ENCODE data around the gene SUCO.

DNA sequence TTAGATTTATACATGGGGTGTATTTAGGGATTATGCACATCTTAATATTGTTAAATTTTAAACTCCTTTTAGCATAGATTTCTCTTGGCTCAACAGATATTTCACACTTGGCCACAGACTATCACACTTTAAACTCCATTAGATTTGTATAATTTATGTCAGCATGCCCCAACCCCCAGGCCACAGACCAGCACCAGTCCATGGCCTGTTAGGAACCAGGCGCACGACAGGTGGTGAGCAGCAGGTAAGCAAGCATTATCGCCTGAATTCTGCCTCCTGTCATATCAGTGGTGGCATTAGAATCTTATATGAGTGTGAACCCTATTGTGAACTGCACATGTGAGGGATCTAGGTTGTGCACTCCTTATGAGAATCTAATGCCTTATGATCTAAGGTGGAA, 34.8 kb downstream of the SUCO start:
- TF ChIP-seq ZNF232 (CRISPR knock-in tag; IDR thresholded peaks at IDR 0.05; ENCODE audit: borderline replicate concordance) (no peak), RELA (CRISPR knock-in tag; IDR thresholded peaks at IDR 0.05) (no peak), FOXM1 (CRISPR knock-in tag; IDR thresholded peaks at IDR 0.05) (no peak), ZBTB1 (CRISPR knock-in tag; IDR thresholded peaks at IDR 0.05; ENCODE audit: borderline replicate concordance) (no peak), NR3C1 (CRISPR knock-in tag; IDR thresholded peaks at IDR 0.05) (no peak), ZBTB8A (CRISPR knock-in tag; IDR thresholded peaks at IDR 0.05; ENCODE audit: borderline replicate concordance, low read depth) (no peak), ZNF260 (CRISPR knock-in tag; IDR thresholded peaks at IDR 0.05; ENCODE audit: borderline replicate concordance, low read depth) (no peak), NCOA1 (CRISPR knock-in tag; IDR thresholded peaks at IDR 0.05) (no peak), SNRNP70 (IDR thresholded peaks at IDR 0.05; ENCODE audit: low read depth, low read length) (no peak), FOXP1 (IDR thresholded peaks at IDR 0.05) (no peak), FOXP1 (CRISPR knock-in tag; IDR thresholded peaks at IDR 0.05) (no peak)
- TF ChIP-seq, protein P1, sequence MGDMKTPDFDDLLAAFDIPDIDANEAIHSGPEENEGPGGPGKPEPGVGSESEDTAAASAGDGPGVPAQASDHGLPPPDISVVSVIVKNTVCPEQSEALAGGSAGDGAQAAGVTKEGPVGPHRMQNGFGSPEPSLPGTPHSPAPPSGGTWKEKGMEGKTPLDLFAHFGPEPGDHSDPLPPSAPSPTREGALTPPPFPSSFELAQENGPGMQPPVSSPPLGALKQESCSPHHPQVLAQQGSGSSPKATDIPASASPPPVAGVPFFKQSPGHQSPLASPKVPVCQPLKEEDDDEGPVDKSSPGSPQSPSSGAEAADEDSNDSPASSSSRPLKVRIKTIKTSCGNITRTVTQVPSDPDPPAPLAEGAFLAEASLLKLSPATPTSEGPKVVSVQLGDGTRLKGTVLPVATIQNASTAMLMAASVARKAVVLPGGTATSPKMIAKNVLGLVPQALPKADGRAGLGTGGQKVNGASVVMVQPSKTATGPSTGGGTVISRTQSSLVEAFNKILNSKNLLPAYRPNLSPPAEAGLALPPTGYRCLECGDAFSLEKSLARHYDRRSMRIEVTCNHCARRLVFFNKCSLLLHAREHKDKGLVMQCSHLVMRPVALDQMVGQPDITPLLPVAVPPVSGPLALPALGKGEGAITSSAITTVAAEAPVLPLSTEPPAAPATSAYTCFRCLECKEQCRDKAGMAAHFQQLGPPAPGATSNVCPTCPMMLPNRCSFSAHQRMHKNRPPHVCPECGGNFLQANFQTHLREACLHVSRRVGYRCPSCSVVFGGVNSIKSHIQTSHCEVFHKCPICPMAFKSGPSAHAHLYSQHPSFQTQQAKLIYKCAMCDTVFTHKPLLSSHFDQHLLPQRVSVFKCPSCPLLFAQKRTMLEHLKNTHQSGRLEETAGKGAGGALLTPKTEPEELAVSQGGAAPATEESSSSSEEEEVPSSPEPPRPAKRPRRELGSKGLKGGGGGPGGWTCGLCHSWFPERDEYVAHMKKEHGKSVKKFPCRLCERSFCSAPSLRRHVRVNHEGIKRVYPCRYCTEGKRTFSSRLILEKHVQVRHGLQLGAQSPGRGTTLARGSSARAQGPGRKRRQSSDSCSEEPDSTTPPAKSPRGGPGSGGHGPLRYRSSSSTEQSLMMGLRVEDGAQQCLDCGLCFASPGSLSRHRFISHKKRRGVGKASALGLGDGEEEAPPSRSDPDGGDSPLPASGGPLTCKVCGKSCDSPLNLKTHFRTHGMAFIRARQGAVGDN (CRISPR knock-in tag; IDR thresholded peaks at IDR 0.05), result no peak
- TF ChIP-seq, protein P2, sequence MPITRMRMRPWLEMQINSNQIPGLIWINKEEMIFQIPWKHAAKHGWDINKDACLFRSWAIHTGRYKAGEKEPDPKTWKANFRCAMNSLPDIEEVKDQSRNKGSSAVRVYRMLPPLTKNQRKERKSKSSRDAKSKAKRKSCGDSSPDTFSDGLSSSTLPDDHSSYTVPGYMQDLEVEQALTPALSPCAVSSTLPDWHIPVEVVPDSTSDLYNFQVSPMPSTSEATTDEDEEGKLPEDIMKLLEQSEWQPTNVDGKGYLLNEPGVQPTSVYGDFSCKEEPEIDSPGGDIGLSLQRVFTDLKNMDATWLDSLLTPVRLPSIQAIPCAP (CRISPR knock-in tag; IDR thresholded peaks at IDR 0.05; ENCODE audit: low read depth), result no peak
- TF ChIP-seq, protein P3, sequence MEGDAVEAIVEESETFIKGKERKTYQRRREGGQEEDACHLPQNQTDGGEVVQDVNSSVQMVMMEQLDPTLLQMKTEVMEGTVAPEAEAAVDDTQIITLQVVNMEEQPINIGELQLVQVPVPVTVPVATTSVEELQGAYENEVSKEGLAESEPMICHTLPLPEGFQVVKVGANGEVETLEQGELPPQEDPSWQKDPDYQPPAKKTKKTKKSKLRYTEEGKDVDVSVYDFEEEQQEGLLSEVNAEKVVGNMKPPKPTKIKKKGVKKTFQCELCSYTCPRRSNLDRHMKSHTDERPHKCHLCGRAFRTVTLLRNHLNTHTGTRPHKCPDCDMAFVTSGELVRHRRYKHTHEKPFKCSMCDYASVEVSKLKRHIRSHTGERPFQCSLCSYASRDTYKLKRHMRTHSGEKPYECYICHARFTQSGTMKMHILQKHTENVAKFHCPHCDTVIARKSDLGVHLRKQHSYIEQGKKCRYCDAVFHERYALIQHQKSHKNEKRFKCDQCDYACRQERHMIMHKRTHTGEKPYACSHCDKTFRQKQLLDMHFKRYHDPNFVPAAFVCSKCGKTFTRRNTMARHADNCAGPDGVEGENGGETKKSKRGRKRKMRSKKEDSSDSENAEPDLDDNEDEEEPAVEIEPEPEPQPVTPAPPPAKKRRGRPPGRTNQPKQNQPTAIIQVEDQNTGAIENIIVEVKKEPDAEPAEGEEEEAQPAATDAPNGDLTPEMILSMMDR (CRISPR knock-in tag; IDR thresholded peaks at IDR 0.05), result no peak

All from HepG2 (cell line).